ENCODE results near the gene NRXN3. TPM values are rescaled to one million over a fixed set of nuclear protein-coding genes. Genes with fewer than 3 reads are reported as not detected.

NRXN3 gene
- total and polyA plus RNA-seq, 4 donors, result 0.07 to 1.2 (median 0.23) TPM

DNA sequence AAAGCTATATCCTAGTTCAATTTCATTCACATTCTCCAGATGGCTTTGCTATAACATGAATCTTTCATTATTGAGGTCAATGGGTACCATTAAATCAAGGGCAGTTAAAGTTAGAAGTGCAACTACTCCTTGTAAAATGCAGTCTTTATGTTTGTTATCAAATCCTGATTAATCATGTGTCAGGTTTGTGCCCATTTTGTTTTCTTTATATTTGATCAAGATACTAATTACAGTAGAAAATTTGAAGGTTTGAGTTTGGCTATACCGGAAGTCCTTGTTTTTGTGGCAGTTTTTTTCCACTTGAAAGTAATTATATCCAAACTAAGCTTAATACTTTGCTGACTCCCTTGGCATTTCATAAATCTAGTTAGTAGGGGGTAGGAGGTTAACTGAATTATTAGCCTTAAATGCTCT lies 1528.1 kb downstream of the NRXN3 start (continued):
- TF ChIP-seq, protein P1, sequence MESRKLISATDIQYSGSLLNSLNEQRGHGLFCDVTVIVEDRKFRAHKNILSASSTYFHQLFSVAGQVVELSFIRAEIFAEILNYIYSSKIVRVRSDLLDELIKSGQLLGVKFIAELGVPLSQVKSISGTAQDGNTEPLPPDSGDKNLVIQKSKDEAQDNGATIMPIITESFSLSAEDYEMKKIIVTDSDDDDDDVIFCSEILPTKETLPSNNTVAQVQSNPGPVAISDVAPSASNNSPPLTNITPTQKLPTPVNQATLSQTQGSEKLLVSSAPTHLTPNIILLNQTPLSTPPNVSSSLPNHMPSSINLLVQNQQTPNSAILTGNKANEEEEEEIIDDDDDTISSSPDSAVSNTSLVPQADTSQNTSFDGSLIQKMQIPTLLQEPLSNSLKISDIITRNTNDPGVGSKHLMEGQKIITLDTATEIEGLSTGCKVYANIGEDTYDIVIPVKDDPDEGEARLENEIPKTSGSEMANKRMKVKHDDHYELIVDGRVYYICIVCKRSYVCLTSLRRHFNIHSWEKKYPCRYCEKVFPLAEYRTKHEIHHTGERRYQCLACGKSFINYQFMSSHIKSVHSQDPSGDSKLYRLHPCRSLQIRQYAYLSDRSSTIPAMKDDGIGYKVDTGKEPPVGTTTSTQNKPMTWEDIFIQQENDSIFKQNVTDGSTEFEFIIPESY (IDR thresholded peaks at IDR 0.05), result no peak

DNA sequence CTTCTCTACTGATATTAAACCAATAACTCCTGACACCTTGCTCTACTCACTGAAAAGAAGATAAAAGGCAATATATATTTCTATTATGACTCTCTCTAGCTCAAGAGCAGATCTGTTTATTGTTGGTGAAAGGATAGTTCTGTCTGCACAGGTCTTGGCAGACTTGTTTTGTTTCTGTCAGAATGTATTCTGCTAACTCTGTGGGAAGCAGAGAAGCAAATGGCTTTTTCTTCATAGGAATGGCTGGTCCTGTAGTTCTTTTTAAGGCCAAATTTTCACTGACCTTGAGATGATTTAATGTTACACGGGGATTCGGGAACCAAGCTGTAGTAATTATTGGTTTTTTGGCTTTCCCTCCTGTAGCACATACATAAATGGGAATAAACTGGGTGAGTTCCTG lies 1529.0 kb downstream of the NRXN3 start:
- no peaks in the 10 kb centered on the region for H3K27me3 ChIP-seq (ENCODE audit: control insufficient read depth in 4 of 4, insufficient read depth in 4 of 4, low read length in 3 of 4)
- no peak overlapping the region for H3K4me3 ChIP-seq (ENCODE audit: low read depth in 1 of 3, low read length in 3 of 3)
- TF ChIP-seq, protein P2, sequence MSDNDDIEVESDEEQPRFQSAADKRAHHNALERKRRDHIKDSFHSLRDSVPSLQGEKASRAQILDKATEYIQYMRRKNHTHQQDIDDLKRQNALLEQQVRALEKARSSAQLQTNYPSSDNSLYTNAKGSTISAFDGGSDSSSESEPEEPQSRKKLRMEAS (IDR thresholded peaks at IDR 0.05), result no peak
- no peak for TF ChIP-seq FOXA1 (IDR thresholded peaks at IDR 0.05)
- TF ChIP-seq, protein P1 (IDR thresholded peaks at IDR 0.05), result no peak
- no peak for TF ChIP-seq YY1 (IDR thresholded peaks at IDR 0.05)
- TF ChIP-seq FOXA2 (IDR thresholded peaks at IDR 0.05), result no peak
- TF ChIP-seq GABPA (IDR thresholded peaks at IDR 0.05 in 1 of 2, conservative IDR thresholded peaks at IDR 0.05 in 1 of 2), result no peak
- TF ChIP-seq, protein P3, sequence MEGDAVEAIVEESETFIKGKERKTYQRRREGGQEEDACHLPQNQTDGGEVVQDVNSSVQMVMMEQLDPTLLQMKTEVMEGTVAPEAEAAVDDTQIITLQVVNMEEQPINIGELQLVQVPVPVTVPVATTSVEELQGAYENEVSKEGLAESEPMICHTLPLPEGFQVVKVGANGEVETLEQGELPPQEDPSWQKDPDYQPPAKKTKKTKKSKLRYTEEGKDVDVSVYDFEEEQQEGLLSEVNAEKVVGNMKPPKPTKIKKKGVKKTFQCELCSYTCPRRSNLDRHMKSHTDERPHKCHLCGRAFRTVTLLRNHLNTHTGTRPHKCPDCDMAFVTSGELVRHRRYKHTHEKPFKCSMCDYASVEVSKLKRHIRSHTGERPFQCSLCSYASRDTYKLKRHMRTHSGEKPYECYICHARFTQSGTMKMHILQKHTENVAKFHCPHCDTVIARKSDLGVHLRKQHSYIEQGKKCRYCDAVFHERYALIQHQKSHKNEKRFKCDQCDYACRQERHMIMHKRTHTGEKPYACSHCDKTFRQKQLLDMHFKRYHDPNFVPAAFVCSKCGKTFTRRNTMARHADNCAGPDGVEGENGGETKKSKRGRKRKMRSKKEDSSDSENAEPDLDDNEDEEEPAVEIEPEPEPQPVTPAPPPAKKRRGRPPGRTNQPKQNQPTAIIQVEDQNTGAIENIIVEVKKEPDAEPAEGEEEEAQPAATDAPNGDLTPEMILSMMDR (IDR thresholded peaks at IDR 0.05; ENCODE audit: low read depth, low read length, missing input control), result no peak
- TF ChIP-seq, protein P4, sequence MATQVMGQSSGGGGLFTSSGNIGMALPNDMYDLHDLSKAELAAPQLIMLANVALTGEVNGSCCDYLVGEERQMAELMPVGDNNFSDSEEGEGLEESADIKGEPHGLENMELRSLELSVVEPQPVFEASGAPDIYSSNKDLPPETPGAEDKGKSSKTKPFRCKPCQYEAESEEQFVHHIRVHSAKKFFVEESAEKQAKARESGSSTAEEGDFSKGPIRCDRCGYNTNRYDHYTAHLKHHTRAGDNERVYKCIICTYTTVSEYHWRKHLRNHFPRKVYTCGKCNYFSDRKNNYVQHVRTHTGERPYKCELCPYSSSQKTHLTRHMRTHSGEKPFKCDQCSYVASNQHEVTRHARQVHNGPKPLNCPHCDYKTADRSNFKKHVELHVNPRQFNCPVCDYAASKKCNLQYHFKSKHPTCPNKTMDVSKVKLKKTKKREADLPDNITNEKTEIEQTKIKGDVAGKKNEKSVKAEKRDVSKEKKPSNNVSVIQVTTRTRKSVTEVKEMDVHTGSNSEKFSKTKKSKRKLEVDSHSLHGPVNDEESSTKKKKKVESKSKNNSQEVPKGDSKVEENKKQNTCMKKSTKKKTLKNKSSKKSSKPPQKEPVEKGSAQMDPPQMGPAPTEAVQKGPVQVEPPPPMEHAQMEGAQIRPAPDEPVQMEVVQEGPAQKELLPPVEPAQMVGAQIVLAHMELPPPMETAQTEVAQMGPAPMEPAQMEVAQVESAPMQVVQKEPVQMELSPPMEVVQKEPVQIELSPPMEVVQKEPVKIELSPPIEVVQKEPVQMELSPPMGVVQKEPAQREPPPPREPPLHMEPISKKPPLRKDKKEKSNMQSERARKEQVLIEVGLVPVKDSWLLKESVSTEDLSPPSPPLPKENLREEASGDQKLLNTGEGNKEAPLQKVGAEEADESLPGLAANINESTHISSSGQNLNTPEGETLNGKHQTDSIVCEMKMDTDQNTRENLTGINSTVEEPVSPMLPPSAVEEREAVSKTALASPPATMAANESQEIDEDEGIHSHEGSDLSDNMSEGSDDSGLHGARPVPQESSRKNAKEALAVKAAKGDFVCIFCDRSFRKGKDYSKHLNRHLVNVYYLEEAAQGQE (IDR thresholded peaks at IDR 0.05), result no peak
- no peak for TF ChIP-seq HNF4G (IDR thresholded peaks at IDR 0.05)
- no peak for TF ChIP-seq TAF1 (conservative IDR thresholded peaks at IDR 0.05)
- TF ChIP-seq, protein P5, sequence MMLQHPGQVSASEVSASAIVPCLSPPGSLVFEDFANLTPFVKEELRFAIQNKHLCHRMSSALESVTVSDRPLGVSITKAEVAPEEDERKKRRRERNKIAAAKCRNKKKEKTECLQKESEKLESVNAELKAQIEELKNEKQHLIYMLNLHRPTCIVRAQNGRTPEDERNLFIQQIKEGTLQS (IDR thresholded peaks at IDR 0.05), result no peak
- TF ChIP-seq RAD21 (IDR thresholded peaks at IDR 0.05), result no peak
- no peak for TF ChIP-seq HNF4A (conservative IDR thresholded peaks at IDR 0.05)
- no peak for TF ChIP-seq EGR1 (IDR thresholded peaks at IDR 0.05; ENCODE audit: low read depth in 2 of 2)
- no peak for TF ChIP-seq JUND (IDR thresholded peaks at IDR 0.05)
- peaks cover 0 to 2% (median 0%) of the 10 kb centered on the region in 4 donors for H3K4me1 ChIP-seq (ENCODE audit: control insufficient read depth in 4 of 4, insufficient read depth in 4 of 4, low read length in 3 of 4)
- no peak overlapping the region for H3K9ac ChIP-seq (ENCODE audit: low read depth in 1 of 2, low read length in 2 of 2)
- no peaks in the 10 kb centered on the region for H3K9me3 ChIP-seq (ENCODE audit: control insufficient read depth in 4 of 4, low read length in 3 of 4)
- DNase-seq (ENCODE audit: low spot score), result no peak
- no peak overlapping the region for H3K27ac ChIP-seq (ENCODE audit: low read depth in 1 of 2, low read length in 2 of 2)
- WGBS, result 86% methylated on average over 2 of the region's 2 CpGs
- no peaks in the 10 kb centered on the region for H3K36me3 ChIP-seq (ENCODE audit: control insufficient read depth in 4 of 4, insufficient read depth in 3 of 4, low read depth in 1 of 4, low read length in 3 of 4)
